H1 (cell line): ENCODE results near the gene ANK2. TPM values are rescaled to one million over a fixed set of nuclear protein-coding genes. Genes with fewer than 3 reads are reported as not detected.
A peak's percentile ranks its signal among the peaks of the same experiment; 100 is the strongest.

Source experiments
- CTCF ChIA-PET: fragments of 300-600 bp; sonication (Branson Sonifier 250); formaldehyde crosslinking; loops from one replicate; lab custom pipeline; 2021; ENCODE audit not compliant: partially characterized antibody; lab: Charles Lee
- POLR2A ChIA-PET: fragments of 300-600 bp; sonication (Branson Sonifier 250); formaldehyde crosslinking; loops from one replicate; lab custom pipeline; 2021; ENCODE audit warnings: inconsistent platforms; ENCODE audit not compliant: partially characterized antibody; lab: Charles Lee
- DNase-seq, 2 experiments: peaks; one replicate each; pipeline versions ENCODE4 v3.0.0 to v3.0.0-alpha.2; 2010 to 2022; ENCODE audit warnings: low spot score in 2 of 2, low read depth in 1 of 2, mixed read lengths in 1 of 2
- FAIRE-seq: peaks from 2 replicates; lab custom pipeline; 2011; peaks lifted over from hg19 to GRCh38; lab: Jason Lieb, UNC
- H2AFZ ChIP-seq: 2 replicates; pipeline ENCODE4 v1.8.1; 2012; ENCODE audit warnings: low read length, inconsistent platforms
- H2AK5ac ChIP-seq: 2 replicates; pipeline ENCODE4 v1.6.1; 2013; ENCODE audit warnings: low read depth, low read length
- H2BK120ac ChIP-seq: replicated peaks from 2 replicates; pipeline ENCODE3; 2013; ENCODE audit warnings: low read depth, low read length, inconsistent platforms
- H2BK12ac ChIP-seq: 2 replicates; pipeline ENCODE4 v1.6.1; 2013; ENCODE audit warnings: low read depth, low read length
- H2BK15ac ChIP-seq: 2 replicates; pipeline ENCODE4 v1.6.1; 2013; ENCODE audit warnings: low read length
- H2BK20ac ChIP-seq: 2 replicates; pipeline ENCODE4 v1.6.1; 2013; ENCODE audit warnings: low read length
- H2BK5ac ChIP-seq: 2 replicates; pipeline ENCODE4 v1.6.1; 2013; ENCODE audit warnings: low read depth, low read length
- H3K14ac ChIP-seq: 2 replicates; pipeline ENCODE4 v1.6.1; 2013; ENCODE audit warnings: inconsistent platforms; ENCODE audit not compliant: insufficient read length
- H3K18ac ChIP-seq: 2 replicates; pipeline ENCODE4 v1.6.1; 2013; ENCODE audit warnings: low read length; ENCODE audit errors: extremely low read depth
- H3K23ac ChIP-seq: 2 replicates; pipeline ENCODE4 v1.6.1; 2013; ENCODE audit warnings: inconsistent platforms; ENCODE audit not compliant: insufficient read length
- H3K23me2 ChIP-seq: 2 replicates; pipeline ENCODE4 v1.6.1; 2013; ENCODE audit warnings: low read depth, low read length
- H3K27ac ChIP-seq: 2 replicates; pipeline ENCODE4 v1.6.1; 2011; ENCODE audit warnings: low read depth, low read length, inconsistent platforms
- H3K27me3 ChIP-seq, 4 experiments: replicated peaks in 1 of 4; 1 replicate in 1 of 4; 2 replicates in 3 of 4; pipeline versions ENCODE4 v1.6.1 to v1.8.1; 2011 to 2013; ENCODE audit warnings: low read length in 3 of 4, mild to moderate bottlenecking in 3 of 4, inconsistent platforms in 2 of 4, mixed read lengths in 2 of 4, moderate library complexity in 1 of 4; ENCODE audit not compliant: control insufficient read depth in 3 of 4, insufficient read depth in 3 of 4; ENCODE audit errors: extremely low read depth in 1 of 4
- H3K36me3 ChIP-seq, 4 experiments: 2 replicates each; pipeline versions ENCODE4 v1.6.1 to v1.8.1; 2011 to 2013; ENCODE audit warnings: mild to moderate bottlenecking in 4 of 4, low read length in 3 of 4, moderate library complexity in 2 of 4, control low read depth in 1 of 4, inconsistent platforms in 1 of 4; ENCODE audit not compliant: insufficient read depth in 4 of 4, control insufficient read depth in 2 of 4
- H3K4ac ChIP-seq: replicated peaks from 2 replicates; pipeline ENCODE3; 2013; ENCODE audit warnings: low read length, low read depth, mixed read lengths, inconsistent platforms; ENCODE audit not compliant: insufficient read length
- H3K4me1 ChIP-seq, 4 experiments: replicated peaks in 1 of 4; 1 replicate in 1 of 4; 2 replicates in 3 of 4; pipeline versions ENCODE4 v1.6.1 to v1.8.1; 2011 to 2013; ENCODE audit warnings: low read length in 3 of 4, inconsistent platforms in 2 of 4, mixed read lengths in 1 of 4; ENCODE audit not compliant: insufficient read depth in 4 of 4, control insufficient read depth in 3 of 4
- H3K4me2 ChIP-seq, 2 experiments: 2 replicates each; pipeline versions ENCODE4 v1.6.1 to v1.8.1; 2011 to 2013; ENCODE audit warnings: low read depth in 2 of 2, low read length in 2 of 2, control low read depth in 1 of 2, inconsistent platforms in 1 of 2, mild to moderate bottlenecking in 1 of 2; ENCODE audit not compliant: insufficient read depth in 1 of 2
- H3K4me3 ChIP-seq, 4 experiments: fragments of 200-600, 300-600 bp in 1 of 4; sonication (generic), shearing (Covaris generic), sonication (Bioruptor Twin) in 1 of 4; 2 replicates each; pipeline versions ENCODE4 v1.5.1 to v1.8.1; 2011 to 2016; ENCODE audit warnings: low read length in 4 of 4, low read depth in 3 of 4, control low read depth in 2 of 4, inconsistent platforms in 2 of 4, mild to moderate bottlenecking in 2 of 4, mixed read lengths in 1 of 4, moderate library complexity in 1 of 4; ENCODE audit not compliant: insufficient read depth in 2 of 4; ENCODE audit errors: extremely low read depth in 1 of 4
- H3K56ac ChIP-seq: replicated peaks from 2 replicates; pipeline ENCODE3; 2013; ENCODE audit warnings: low read depth, mild to moderate bottlenecking, mixed read lengths, low read length, inconsistent platforms; ENCODE audit not compliant: insufficient read length
- H3K79me1 ChIP-seq: 2 replicates; pipeline ENCODE4 v1.6.1; 2013; ENCODE audit warnings: low read depth, low read length, control low read depth
- H3K79me2 ChIP-seq, 2 experiments: 2 replicates each; pipeline versions ENCODE4 v1.6.1 to v1.8.1; 2012 to 2013; ENCODE audit warnings: low read length in 2 of 2, mild to moderate bottlenecking in 2 of 2, inconsistent platforms in 1 of 2; ENCODE audit not compliant: insufficient read depth in 2 of 2, control insufficient read depth in 1 of 2
- H3K9ac ChIP-seq, 4 experiments: replicated peaks in 1 of 4; 1 replicate in 1 of 4; 2 replicates in 3 of 4; pipeline versions ENCODE4 v1.6.1 to v1.8.1; 2011 to 2013; ENCODE audit warnings: low read depth in 3 of 4, low read length in 3 of 4, control low read depth in 2 of 4, mild to moderate bottlenecking in 2 of 4, moderate library complexity in 2 of 4, inconsistent platforms in 1 of 4; ENCODE audit errors: extremely low read depth in 1 of 4
- H3K9me3 ChIP-seq, 2 experiments: 2 replicates each; pipeline versions ENCODE4 v1.6.1 to v1.8.1; 2012 to 2013; ENCODE audit warnings: mild to moderate bottlenecking in 2 of 2, moderate library complexity in 2 of 2, control low read depth in 1 of 2, inconsistent platforms in 1 of 2, low read depth in 1 of 2, low read length in 1 of 2, mixed read lengths in 1 of 2; ENCODE audit not compliant: insufficient read depth in 2 of 2
- H4K20me1 ChIP-seq, 2 experiments: replicated peaks in 1 of 2; 2 replicates each; pipeline versions ENCODE3 to v1.8.1; 2011 to 2013; ENCODE audit warnings: inconsistent platforms in 2 of 2, low read length in 2 of 2, mild to moderate bottlenecking in 1 of 2; ENCODE audit not compliant: insufficient read depth in 2 of 2, control insufficient read depth in 1 of 2
- H4K5ac ChIP-seq: 2 replicates; pipeline ENCODE4 v1.6.1; 2013; ENCODE audit warnings: low read length, low read depth, mixed read lengths, inconsistent platforms; ENCODE audit not compliant: insufficient read length
- H4K8ac ChIP-seq: 2 replicates; pipeline ENCODE4 v1.8.0; 2013; ENCODE audit warnings: mild to moderate bottlenecking, moderate library complexity, low read length, inconsistent platforms; ENCODE audit not compliant: insufficient read depth; ENCODE audit errors: extremely low read depth
- H4K91ac ChIP-seq: replicated peaks from 2 replicates; pipeline ENCODE3; 2013; ENCODE audit warnings: low read length, mixed read lengths, inconsistent platforms; ENCODE audit not compliant: insufficient read length
- ATF3 ChIP-seq: IDR thresholded peaks from 2 replicates; pipeline ENCODE4 v1.6.1; 2011; ENCODE audit warnings: low read depth, mild to moderate bottlenecking, low read length; ENCODE audit not compliant: insufficient read depth
- BACH1 ChIP-seq: IDR thresholded peaks from 2 replicates; pipeline ENCODE4 v1.6.1; 2012; ENCODE audit warnings: low read length, improper control_type of control experiment
- CREB1 ChIP-seq: IDR thresholded peaks from 2 replicates; pipeline ENCODE4 v1.6.1; 2012; ENCODE audit warnings: inconsistent platforms
- CTBP2 ChIP-seq: IDR thresholded peaks from 2 replicates; pipeline ENCODE4 v1.7.0; 2011; ENCODE audit warnings: borderline replicate concordance, mild to moderate bottlenecking, moderate library complexity, mixed read lengths, low read length; ENCODE audit not compliant: insufficient read depth, insufficient read length
- JUND ChIP-seq: IDR thresholded peaks from 2 replicates; pipeline ENCODE4 v1.6.1; 2011; ENCODE audit warnings: mild to moderate bottlenecking, improper control_type of control experiment, low read length
- KDM5A ChIP-seq: fragments of 200-600 bp; IDR thresholded peaks from 2 replicates; pipeline ENCODE4 v1.7.1; 2012; ENCODE audit warnings: mild to moderate bottlenecking, low read length, inconsistent platforms, mixed read lengths
- NANOG ChIP-seq: IDR thresholded peaks from 2 replicates; pipeline ENCODE4 v1.6.1; 2011; ENCODE audit warnings: low read length, low read depth, mild to moderate bottlenecking, inconsistent platforms; ENCODE audit not compliant: insufficient read depth, poor library complexity, severe bottlenecking
- NRF1 ChIP-seq: IDR thresholded peaks from 2 replicates; pipeline ENCODE4 v1.6.1; 2011; ENCODE audit warnings: mild to moderate bottlenecking, low read depth, low read length, improper control_type of control experiment
- POLR2A ChIP-seq, 2 experiments: IDR thresholded peaks; 1 replicate in 1 of 2; 2 replicates in 1 of 2; pipeline ENCODE4 v1.6.1; 2011; ENCODE audit warnings: low read depth in 2 of 2, low read length in 2 of 2, mild to moderate bottlenecking in 2 of 2; ENCODE audit errors: control extremely low read depth in 1 of 2
- RAD21 ChIP-seq, 2 experiments: IDR thresholded peaks in 1 of 2; conservative IDR thresholded peaks in 1 of 2; 2 replicates each; pipeline ENCODE4 v1.6.1; 2011; ENCODE audit warnings: low read depth in 2 of 2, low read length in 2 of 2, improper control_type of control experiment in 1 of 2, inconsistent platforms in 1 of 2, mild to moderate bottlenecking in 1 of 2, moderate library complexity in 1 of 2
- RFX5 ChIP-seq: IDR thresholded peaks from 2 replicates; pipeline ENCODE4 v1.6.1; 2011; ENCODE audit warnings: low read depth, low read length, improper control_type of control experiment, borderline replicate concordance
- SAP30 ChIP-seq: fragments of 300-600 bp; sonication (generic); IDR thresholded peaks from 2 replicates; pipeline ENCODE4 v1.7.1; 2012; ENCODE audit warnings: low read length, moderate library complexity, mild to moderate bottlenecking, inconsistent platforms; ENCODE audit not compliant: insufficient read depth, insufficient replicate concordance
- SIRT6 ChIP-seq: IDR thresholded peaks from one replicate; pipeline ENCODE4 v1.7.1; 2012; ENCODE audit warnings: low read length, inconsistent platforms
- YY1 ChIP-seq: IDR thresholded peaks from 2 replicates; pipeline ENCODE4 v1.6.1; 2011; ENCODE audit warnings: low read depth, mild to moderate bottlenecking, low read length
- WGBS, 2 experiments: shearing (Covaris generic) in 1 of 2; methylation state at CpG; one replicate each; pipeline versions ENCODE4 v1.1.6 to v1.1.7; 2013 to 2015; ENCODE audit warnings: low lambda C conversion rate in 2 of 2, mixed read lengths in 2 of 2, inconsistent platforms in 1 of 2, low coverage in 1 of 2, missing lambda C conversion rate in 1 of 2; ENCODE audit not compliant: insufficient replicate concordance in 2 of 2, insufficient coverage in 1 of 2, insufficient read length in 1 of 2; ENCODE audit errors: extremely low coverage in 1 of 2, missing lambda C conversion rate in 1 of 2; 5-methylcytosine and 5-hydroxymethylcytosine counted together
- polyA plus RNA-seq, 7 experiments: library from polyadenylated mRNA; depleted of rRNA in 3 of 7; stranded (reverse) in 5 of 7; unstranded in 2 of 7; fragments of >200 nt in 5 of 7; fragments of 200-250 nt in 2 of 7; gene quantifications; 1 replicate in 5 of 7; 2 replicates in 1 of 7; 4 replicates in 1 of 7; pipeline versions ENCODE4 v1.2.1 to v1.2.3, GENCODE V29; 2011 to 2013; ENCODE audit warnings: missing spikeins in 2 of 7, mixed read lengths in 2 of 7
- total RNA-seq: library from RNA; stranded (reverse); fragmentation: NEBNext Ultra II Directional; extraction: Animal tissue kit (Norgen Biotek cat#: 25700); gene quantifications from 2 replicates; pipeline ENCODE4 v1.2.1, GENCODE V29; 2021

The ANK2 gene
- total and polyA plus RNA-seq, 2 of the 8 experiments (the other 6 are each of a cell fraction or from before 2014, with no cell fraction given), result 14.2 to 35.1 TPM

- peak; percentile 55 for FAIRE-seq
- no peak overlapping the region for H3K4me3 ChIP-seq
- CTCF ChIA-PET, result interaction anchor here (0.7 to 1.6 kb wide), 4 partner anchors 14 to 916 kb away, joined by 3 to 7 read pairs (median 3); no protein-coding TSS in a partner anchor
- H2BK20ac ChIP-seq, result no peak overlapping the region
- H3K18ac ChIP-seq, result no peak overlapping the region
- no peaks in the 10 kb centered on the region for H3K27me3 ChIP-seq
- H2BK5ac ChIP-seq, result no peak overlapping the region
- no peak overlapping the region for H2BK15ac ChIP-seq
- H3K23me2 ChIP-seq, result no peaks in the 10 kb centered on the region
- WGBS, 2 experiments, result 92% methylated on average over 10 of the region's 10 CpGs; no CpG with 5 or more reads in 1 of the 2 experiments
- H3K9me3 ChIP-seq, result no peaks in the 10 kb centered on the region
- H4K5ac ChIP-seq, result no peak overlapping the region
- no peak overlapping the region for H3K4me2 ChIP-seq
- H3K23ac ChIP-seq, result no peak overlapping the region
- no peak for DNase-seq
- H3K36me3 ChIP-seq, result peaks cover 3 to 56% (median 19%) of the 10 kb centered on the region in 4 experiments; a peak in 7 of 8 replicates
- no peak overlapping the region for H2AFZ ChIP-seq
- H3K56ac ChIP-seq, result no peak overlapping the region
- H4K20me1 ChIP-seq, result no peaks in the 10 kb centered on the region
- no peak overlapping the region for H2AK5ac ChIP-seq
- no peaks in the 10 kb centered on the region for H3K79me1 ChIP-seq
- no peak overlapping the region for H3K27ac ChIP-seq
- H3K14ac ChIP-seq, result no peak overlapping the region
- H2BK12ac ChIP-seq, result no peak overlapping the region
- no peak overlapping the region for H4K91ac ChIP-seq
- POLR2A ChIA-PET, result no interaction called here
- peaks cover 0 to 6% (median 3%) of the 10 kb centered on the region in 4 experiments; a peak in 5 of 7 replicates for H3K4me1 ChIP-seq
- no peak overlapping the region for H2BK120ac ChIP-seq
- H3K4ac ChIP-seq, result no peak overlapping the region
- H4K8ac ChIP-seq, result peak overlapping the region; percentile 45; the same call in 1 of the 2 replicates
- H3K9ac ChIP-seq, result no peak overlapping the region
- no peaks in the 10 kb centered on the region for H3K79me2 ChIP-seq
- TF ChIP-seq CTBP2 (no peak), BACH1 (no peak), NRF1 (no peak), SIRT6 (no peak), JUND (no peak), CREB1 (no peak), NANOG (no peak), POLR2A (IDR thresholded peaks at IDR 0.05; ENCODE audit: control extremely low read depth in 1 of 2, low read depth in 2 of 2, low read length in 2 of 2) (no peak), SAP30 (no peak), YY1 (no peak), ATF3 (no peak), KDM5A (no peak), RFX5 (no peak), RAD21 (IDR thresholded peaks at IDR 0.05 in 1 of 2, conservative IDR thresholded peaks at IDR 0.05 in 1 of 2; ENCODE audit: low read depth in 2 of 2, low read length in 2 of 2) (no peak)
Measured at GRCh38 chr4:113335746-113336145, 286.3 kb downstream of the ANK2 start.
